Stimulated activated effector memory CD8-positive, alpha-beta T cell treated with anti-CD3 and anti-CD28 coated beads, Interleukin-12 subunit alpha, Interleukin-12 subunit beta, amount 100 ng/mL, for 72 hours (primary cell): ENCODE results near the gene PPP1R15A.
"Not testable (repeated sequence)": the region's sequence is repeated elsewhere in the genome, so short reads cannot be mapped to it uniquely, and the experiment has no call there.

Experiments
- ATAC-seq: fragments of 150-1000 bp; cut with Tn5 transposase; 2 replicates; pipeline ENCODE4 v1.10.0; 2021
- DNase-seq, 2 donors: peaks; one replicate each; pipeline ENCODE4 v3.0.0; 2021 to 2022; ENCODE audit warnings: low spot score in 2 of 2
- H3K27ac Mint-ChIP-seq: one replicate; pipeline ENCODE4 v1.8.0; 2022; ENCODE audit warnings: mild to moderate bottlenecking, mixed read lengths
- H3K36me3 Mint-ChIP-seq: one replicate; pipeline ENCODE4 v1.8.0; 2022; ENCODE audit warnings: mild to moderate bottlenecking, mixed read lengths
- H3K4me1 Mint-ChIP-seq: one replicate; pipeline ENCODE4 v1.8.0; 2022; ENCODE audit warnings: mixed read lengths
- H3K4me3 Mint-ChIP-seq: one replicate; pipeline ENCODE4 v1.8.0; 2022; ENCODE audit warnings: mild to moderate bottlenecking, mixed read lengths
- H3K9me3 Mint-ChIP-seq: one replicate; pipeline ENCODE4 v1.8.0; 2022; ENCODE audit warnings: mixed read lengths

PPP1R15A gene

GRCh38 chr19:48889496-48889895 is 17.3 kb downstream of the PPP1R15A start:
- H3K9me3 Mint-ChIP-seq, DNase-seq, H3K36me3 Mint-ChIP-seq, H3K27ac Mint-ChIP-seq, H3K4me3 Mint-ChIP-seq, ATAC-seq: not testable (repeated sequence)
- H3K4me1 Mint-ChIP-seq = peaks cover 10% of the 10 kb centered on the region

DNA sequence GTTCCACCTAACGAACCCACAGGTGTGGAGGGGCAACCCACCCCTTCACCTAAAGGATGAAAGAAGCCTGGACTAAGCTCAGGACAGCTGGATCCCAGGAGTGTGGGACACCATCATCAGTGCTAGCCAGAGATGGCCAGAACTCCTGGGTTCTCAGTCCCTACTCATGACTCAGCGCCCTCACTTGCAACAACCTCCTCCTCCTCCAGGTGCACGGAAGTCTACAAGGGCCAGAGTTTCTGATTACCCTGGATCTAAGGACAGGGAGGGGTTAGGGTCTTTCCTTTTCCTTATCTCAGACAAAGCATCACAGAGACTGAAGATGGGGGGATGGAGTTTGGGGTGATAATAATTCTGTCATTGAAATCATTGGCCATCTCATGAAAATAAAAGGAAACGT is 18.3 kb downstream of the PPP1R15A start:
- DNase-seq = no peak
- Mint-ChIP-seq H3K36me3 (no peaks in the 10 kb centered on the region), H3K9me3 (no peaks in the 10 kb centered on the region), H3K4me3 (no peak overlapping the region), H3K27ac (no peak overlapping the region), H3K4me1 (peaks cover 10% of the 10 kb centered on the region)
- ATAC-seq = no peak

- H3K4me1 Mint-ChIP-seq = peaks cover 31% of the 10 kb centered on the region
- ATAC-seq = no peak
- H3K4me3 Mint-ChIP-seq = peak overlapping the region; percentile 38
- peak overlapping the region; percentile 34 for H3K27ac Mint-ChIP-seq
- DNase-seq = no peak
- peaks cover 5% of the 10 kb centered on the region for H3K36me3 Mint-ChIP-seq
- no peaks in the 10 kb centered on the region for H3K9me3 Mint-ChIP-seq
These were observed 23.0 kb downstream of the PPP1R15A start for GRCh38 chr19:48895226-48895625.

DNA sequence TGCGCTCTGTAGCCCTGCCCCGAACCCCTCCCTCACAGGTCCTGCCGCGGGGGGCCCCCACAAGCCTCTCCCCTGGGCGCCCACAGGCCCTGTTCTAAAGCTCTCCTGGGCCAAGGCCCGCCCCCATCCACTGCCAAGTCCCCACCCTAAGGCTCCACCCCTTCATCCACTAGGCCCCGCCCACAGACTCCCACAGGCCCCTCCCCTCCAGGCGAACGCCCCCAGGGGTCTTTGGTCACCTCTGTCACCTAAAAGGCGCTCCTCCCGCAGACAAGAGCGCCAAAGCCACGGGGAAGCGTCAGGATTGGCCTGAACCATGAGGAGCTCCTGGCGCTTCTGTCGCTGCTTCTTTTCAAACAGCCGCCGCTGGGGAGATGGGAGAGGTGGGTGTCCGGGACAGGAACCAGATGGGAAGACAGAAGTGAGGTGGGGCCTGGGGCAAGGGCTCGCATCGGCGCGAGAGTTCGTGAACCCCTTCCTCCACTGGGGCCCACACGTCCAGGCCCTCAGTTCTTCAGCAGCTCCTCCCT is 24.0 kb downstream of the PPP1R15A start:
- Mint-ChIP-seq H3K27ac (peak overlapping the region; percentile 77), H3K4me3 (peak overlapping the region; percentile 38), H3K36me3 (peaks cover 6% of the 10 kb centered on the region), H3K9me3 (no peaks in the 10 kb centered on the region), H3K4me1 (peaks cover 37% of the 10 kb centered on the region)
- ATAC-seq (peak; percentile 32), DNase-seq (no peak)

- Mint-ChIP-seq H3K27ac (peak overlapping the region; percentile 77), H3K4me1 (peaks cover 36% of the 10 kb centered on the region), H3K36me3 (peaks cover 13% of the 10 kb centered on the region), H3K4me3 (peak overlapping the region; percentile 38), H3K9me3 (no peaks in the 10 kb centered on the region)
- ATAC-seq (no peak), DNase-seq (no peak)
These were observed 25.0 kb downstream of the PPP1R15A start for GRCh38 chr19:48897181-48897580.

- H3K4me3 Mint-ChIP-seq = peak overlapping the region; percentile 98
- H3K4me1 Mint-ChIP-seq = peaks cover 42% of the 10 kb centered on the region
- peaks cover 30% of the 10 kb centered on the region for H3K36me3 Mint-ChIP-seq
- not testable (repeated sequence) for H3K9me3 Mint-ChIP-seq, DNase-seq, ATAC-seq
- peak overlapping the region; percentile 96 for H3K27ac Mint-ChIP-seq
These were observed 27.1 kb downstream of the PPP1R15A start for GRCh38 chr19:48899386-48899749.

DNA sequence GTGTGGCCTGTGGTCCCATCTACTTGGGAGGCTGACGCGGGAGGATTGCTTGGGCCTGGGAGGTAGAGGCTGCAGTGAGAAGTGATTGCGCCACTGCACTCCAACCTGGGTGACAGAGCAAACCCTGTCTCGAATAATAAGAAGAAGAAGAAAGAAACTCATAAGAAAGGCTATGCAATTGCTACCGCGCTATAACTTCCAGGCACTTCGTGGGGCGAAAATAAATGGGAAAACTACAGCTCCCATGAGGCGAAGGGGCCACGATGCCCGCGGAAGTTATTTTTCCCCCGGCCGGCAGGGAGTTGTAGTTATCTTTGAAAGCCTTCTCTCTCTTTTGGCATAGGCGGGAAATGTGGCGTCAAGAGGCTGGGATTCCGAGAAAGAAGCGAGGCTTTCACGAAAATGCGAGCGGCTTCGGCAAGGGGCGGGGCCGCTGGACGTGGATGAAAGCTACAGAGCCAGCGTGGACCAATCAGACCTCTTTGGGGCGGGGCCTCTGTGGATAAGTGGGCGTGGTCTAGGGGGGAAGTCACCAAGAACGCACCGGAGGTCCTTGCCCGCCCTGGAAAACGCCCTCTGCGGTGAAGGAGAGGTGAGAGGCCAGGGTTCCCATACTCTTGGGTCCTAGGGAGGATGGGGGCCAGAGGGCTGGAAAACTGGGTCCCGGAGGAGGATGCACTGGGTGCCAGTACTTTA is 27.7 kb downstream of the PPP1R15A start, which contains the start of gene NUCB1:
NUCB1 (plus strand) TSS at position 532 of the 696 bp plus-strand sequence. CDS start 485 bp downstream, outside the sequence.
- Mint-ChIP-seq H3K9me3 (no peaks in the 10 kb centered on the region), H3K27ac (peak within 1 kb of the TSS; percentile 96), H3K4me1 (peaks cover 42% of the 10 kb centered on the region), H3K36me3 (peaks cover 35% of the 10 kb centered on the region), H3K4me3 (peak within 1 kb of the TSS; percentile 98)
- DNase-seq (peak; percentile 96 to 100), ATAC-seq (peak; percentile 94)

GRCh38 chr19:48900477-48901406 is 28.5 kb downstream of the PPP1R15A start:
- peak in 1 of 2 donors; percentile 67 for DNase-seq
- H3K36me3 Mint-ChIP-seq = peaks cover 44% of the 10 kb centered on the region

DNA sequence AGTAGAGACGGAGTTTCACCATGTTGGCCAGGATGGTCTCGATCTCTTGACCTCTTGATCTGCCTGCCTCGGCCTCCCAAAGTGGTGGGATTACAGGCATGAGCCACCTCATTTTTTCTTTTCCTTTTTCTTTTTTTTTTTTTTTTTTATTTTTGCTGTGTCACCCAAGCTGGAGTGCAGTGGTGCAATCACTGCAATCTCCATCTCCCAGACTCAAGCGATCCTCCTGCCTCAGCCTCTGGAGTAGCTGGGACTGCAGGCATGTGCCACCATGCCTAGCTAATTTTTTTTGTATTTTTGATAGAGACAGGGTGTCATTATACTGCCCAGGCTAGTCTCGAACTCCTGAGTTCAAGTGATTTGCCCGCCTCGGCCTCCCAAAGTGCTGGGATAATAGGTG is 30.1 kb downstream of the PPP1R15A start:
- H3K27ac Mint-ChIP-seq, DNase-seq, H3K9me3 Mint-ChIP-seq, ATAC-seq: not testable (repeated sequence)
- Mint-ChIP-seq H3K36me3 (peaks cover 59% of the 10 kb centered on the region), H3K4me3 (peak overlapping the region; percentile 98), H3K4me1 (peaks cover 33% of the 10 kb centered on the region)

More at GRCh38 chr19:48900477-48901406, 28.5 kb downstream of the PPP1R15A start:
- no peaks in the 10 kb centered on the region for H3K9me3 Mint-ChIP-seq
- peaks cover 42% of the 10 kb centered on the region for H3K4me1 Mint-ChIP-seq
- ATAC-seq = no peak
- H3K27ac Mint-ChIP-seq = peak overlapping the region; percentile 96
- peak overlapping the region; percentile 98 for H3K4me3 Mint-ChIP-seq

GRCh38 chr19:48903788-48904187 is 31.6 kb downstream of the PPP1R15A start:
- H3K4me1 Mint-ChIP-seq = peaks cover 33% of the 10 kb centered on the region
- H3K36me3 Mint-ChIP-seq = peaks cover 74% of the 10 kb centered on the region
- DNase-seq, H3K27ac Mint-ChIP-seq, H3K4me3 Mint-ChIP-seq, H3K9me3 Mint-ChIP-seq, ATAC-seq: not testable (repeated sequence)

GRCh38 chr19:48905664-48906063 is 33.4 kb downstream of the PPP1R15A start:
- ATAC-seq (no peak), DNase-seq (no peak)
- Mint-ChIP-seq H3K36me3 (peaks cover 87% of the 10 kb centered on the region), H3K9me3 (no peaks in the 10 kb centered on the region), H3K4me3 (no peak overlapping the region), H3K27ac (peak overlapping the region; percentile 29), H3K4me1 (peaks cover 19% of the 10 kb centered on the region)

DNA sequence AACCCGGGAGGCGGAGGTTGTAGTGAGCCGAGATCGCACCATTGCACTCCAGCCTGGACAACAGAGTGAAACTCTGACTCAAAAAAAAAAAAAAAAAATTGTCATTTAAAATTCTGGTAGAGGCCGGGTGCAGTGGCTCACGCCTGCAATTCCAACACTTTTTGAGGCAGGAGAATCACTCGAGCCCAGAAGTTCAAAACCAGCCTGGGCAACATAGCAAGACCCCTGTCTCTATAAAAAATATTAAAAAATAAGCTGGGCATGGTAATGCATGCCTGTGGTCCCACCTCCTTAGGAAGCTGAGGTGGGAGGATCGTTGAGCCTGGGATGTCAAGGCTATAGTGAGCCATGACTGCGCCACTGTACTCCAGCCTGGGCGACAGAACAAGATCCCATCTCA is 34.1 kb downstream of the PPP1R15A start:
- ATAC-seq (no peak), DNase-seq (no peak)
- no peak overlapping the region for H3K27ac Mint-ChIP-seq
- H3K4me3 Mint-ChIP-seq = no peak overlapping the region
- H3K4me1 Mint-ChIP-seq = peaks cover 15% of the 10 kb centered on the region
- no peaks in the 10 kb centered on the region for H3K9me3 Mint-ChIP-seq
- peaks cover 93% of the 10 kb centered on the region for H3K36me3 Mint-ChIP-seq

- Mint-ChIP-seq H3K27ac (no peak overlapping the region), H3K9me3 (no peaks in the 10 kb centered on the region), H3K4me3 (no peak overlapping the region), H3K4me1 (peaks cover 2% of the 10 kb centered on the region), H3K36me3 (peaks cover 95% of the 10 kb centered on the region)
- DNase-seq (no peak), ATAC-seq (no peak)
These were observed 35.5 kb downstream of the PPP1R15A start for GRCh38 chr19:48907671-48908070.

DNA sequence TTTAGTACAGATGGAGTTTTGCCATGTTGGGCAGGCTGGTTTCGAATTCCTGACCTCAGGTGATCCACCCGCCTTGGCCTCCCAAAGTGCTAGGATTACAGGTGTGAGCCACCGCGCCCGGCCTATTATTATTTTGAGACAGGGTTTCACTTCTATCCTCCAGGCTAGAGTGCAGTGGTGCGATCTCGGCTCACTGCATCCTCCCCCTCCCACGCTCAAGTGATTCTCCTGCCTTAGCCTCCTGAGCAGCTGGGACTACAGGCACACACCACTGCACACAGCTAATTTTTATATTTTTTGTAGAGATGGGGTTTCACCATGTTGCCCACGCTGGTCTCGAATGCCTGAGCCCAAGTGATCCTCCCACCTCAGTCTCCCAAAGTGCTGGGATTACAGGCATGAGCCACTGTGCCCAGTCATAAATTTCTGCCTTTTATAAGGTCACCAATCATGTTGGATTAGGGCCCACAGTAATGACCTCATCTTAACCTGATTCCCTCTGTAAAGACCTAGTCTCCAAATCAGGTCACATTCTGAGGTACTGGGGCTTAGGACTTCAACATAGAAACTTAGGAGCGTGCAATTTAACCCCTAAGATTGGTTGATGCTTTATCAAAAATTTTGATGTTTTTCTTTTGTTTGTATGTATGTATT is 37.3 kb downstream of the PPP1R15A start:
- not testable (repeated sequence) for H3K4me1 Mint-ChIP-seq, H3K4me3 Mint-ChIP-seq
- peaks cover 100% of the 10 kb centered on the region for H3K36me3 Mint-ChIP-seq

DNA sequence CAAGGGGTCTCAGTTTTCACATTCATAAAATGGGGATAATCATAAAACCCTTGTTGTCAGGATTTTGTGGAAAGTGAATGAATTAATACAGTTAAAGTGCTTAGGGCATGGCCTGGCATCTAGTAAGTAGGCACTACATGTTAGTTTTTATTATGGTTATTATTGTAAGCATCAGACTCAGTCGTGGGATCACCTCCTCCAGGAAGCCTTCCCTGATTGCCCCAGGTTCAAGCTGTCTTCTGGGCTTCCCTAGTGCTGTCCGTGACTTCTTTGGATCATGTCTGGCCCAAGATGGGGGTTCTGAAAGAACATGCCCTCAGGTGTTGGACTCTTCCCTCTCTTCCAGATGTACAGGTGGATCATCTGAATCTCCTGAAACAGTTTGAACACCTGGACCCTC is 38.6 kb downstream of the PPP1R15A start:
- DNase-seq (no peak), ATAC-seq (no peak)
- H3K4me1 Mint-ChIP-seq = no peaks in the 10 kb centered on the region
- H3K9me3 Mint-ChIP-seq = no peaks in the 10 kb centered on the region
- no peak overlapping the region for H3K27ac Mint-ChIP-seq
- peaks cover 100% of the 10 kb centered on the region for H3K36me3 Mint-ChIP-seq
- no peak overlapping the region for H3K4me3 Mint-ChIP-seq

More for the DNA sequence above, 37.3 kb downstream of the PPP1R15A start:
- not testable (repeated sequence) for ATAC-seq, H3K9me3 Mint-ChIP-seq, DNase-seq, H3K27ac Mint-ChIP-seq
